PC-9 (cell line): ENCODE data around the gene LIN52.

Experiments
- CTCF ChIP-seq: fragments of 200-600 bp; sonication (generic); conservative IDR thresholded peaks from 2 replicates; pipeline ENCODE4 v1.6.1; 2017; ENCODE audit warnings: mixed run types, antibody characterized with exemption, mild to moderate bottlenecking, moderate library complexity
- EZH2 ChIP-seq: fragments of 200-600 bp; sonication (generic); IDR thresholded peaks from 2 replicates; pipeline ENCODE4 v1.8.0; 2017; ENCODE audit warnings: antibody characterized with exemption, low read depth

GRCh38 chr14:74062809-74063150 lies 22.0 kb upstream of the LIN52 start:
- TF ChIP-seq CTCF (no peak), EZH2 (no peak)
